GM12878 (cell line): ENCODE data around the gene PRMT5.

Source experiments
- ATF7 ChIP-seq: fragments of 450-650 bp; IDR thresholded peaks from 2 replicates; pipeline ENCODE4 v1.6.1; 2016; ENCODE audit warnings: low read depth, mild to moderate bottlenecking
- BCL11A ChIP-seq: IDR thresholded peaks from 2 replicates; pipeline ENCODE4 v1.6.1; 2011; ENCODE audit warnings: low read depth, low read length
- CBX5 ChIP-seq: sonication (generic); IDR thresholded peaks from 2 replicates; pipeline ENCODE4 v1.6.1; 2016; ENCODE audit warnings: low read depth, moderate library complexity, mild to moderate bottlenecking, inconsistent platforms
- MAX ChIP-seq: IDR thresholded peaks from 2 replicates; pipeline ENCODE4 v1.6.1; 2012; ENCODE audit warnings: low read depth, low read length, improper control_type of control experiment
- POLR2AphosphoS5 ChIP-seq: IDR thresholded peaks from 2 replicates; pipeline ENCODE4 v1.6.1; 2011; ENCODE audit warnings: mild to moderate bottlenecking, low read length, inconsistent platforms
- SP1 ChIP-seq: IDR thresholded peaks from one replicate; pipeline ENCODE4 v1.6.1; 2011; ENCODE audit warnings: low read depth, low read length
- SREBF1 ChIP-seq: IDR thresholded peaks from 2 replicates; pipeline ENCODE4 v1.6.1; 2012; ENCODE audit warnings: mild to moderate bottlenecking, low read length
- TF ChIP-seq, protein P1 (sequence below), 3 experiments: IDR thresholded peaks in 2 of 3; conservative IDR thresholded peaks in 1 of 3; 2 replicates each; pipeline ENCODE4 v1.5.1; 2011; ENCODE audit warnings: low read depth in 3 of 3, low read length in 3 of 3, mild to moderate bottlenecking in 3 of 3, control low read depth in 2 of 3, moderate library complexity in 2 of 3, inconsistent platforms in 1 of 3, mixed read lengths in 1 of 3; ENCODE audit not compliant: control insufficient read depth in 2 of 3, insufficient read depth in 1 of 3; ENCODE audit errors: extremely low read depth in 1 of 3
- TF ChIP-seq, protein P2 (sequence below): IDR thresholded peaks from 2 replicates; pipeline ENCODE4 v1.6.1; 2011; ENCODE audit warnings: low read depth, mild to moderate bottlenecking, low read length, moderate library complexity, borderline replicate concordance; ENCODE audit errors: extremely low read depth

DNA sequence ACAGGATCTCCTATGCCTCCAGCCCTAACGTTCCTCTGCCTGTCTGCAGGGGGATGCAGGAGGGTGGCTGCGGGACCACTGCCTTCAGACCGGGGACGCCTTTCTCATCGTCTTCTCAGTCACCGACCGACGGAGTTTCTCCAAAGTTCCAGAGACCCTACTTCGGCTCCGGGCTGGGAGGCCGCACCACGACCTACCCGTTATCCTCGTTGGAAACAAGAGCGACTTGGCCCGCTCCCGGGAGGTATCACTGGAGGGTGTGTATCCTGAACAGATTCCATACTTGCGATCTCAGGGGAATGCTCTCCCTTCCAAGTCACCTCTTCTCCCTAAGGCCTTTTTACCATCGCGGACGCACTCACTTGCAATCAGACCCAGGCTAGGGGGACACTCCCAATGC, 43.2 kb downstream of the PRMT5 start:
- TF ChIP-seq POLR2AphosphoS5, result no peak
- no peak for TF ChIP-seq CBX5
- no peak for TF ChIP-seq SREBF1
- TF ChIP-seq BCL11A, result no peak
- no peak for TF ChIP-seq ATF7
- TF ChIP-seq, protein P1, sequence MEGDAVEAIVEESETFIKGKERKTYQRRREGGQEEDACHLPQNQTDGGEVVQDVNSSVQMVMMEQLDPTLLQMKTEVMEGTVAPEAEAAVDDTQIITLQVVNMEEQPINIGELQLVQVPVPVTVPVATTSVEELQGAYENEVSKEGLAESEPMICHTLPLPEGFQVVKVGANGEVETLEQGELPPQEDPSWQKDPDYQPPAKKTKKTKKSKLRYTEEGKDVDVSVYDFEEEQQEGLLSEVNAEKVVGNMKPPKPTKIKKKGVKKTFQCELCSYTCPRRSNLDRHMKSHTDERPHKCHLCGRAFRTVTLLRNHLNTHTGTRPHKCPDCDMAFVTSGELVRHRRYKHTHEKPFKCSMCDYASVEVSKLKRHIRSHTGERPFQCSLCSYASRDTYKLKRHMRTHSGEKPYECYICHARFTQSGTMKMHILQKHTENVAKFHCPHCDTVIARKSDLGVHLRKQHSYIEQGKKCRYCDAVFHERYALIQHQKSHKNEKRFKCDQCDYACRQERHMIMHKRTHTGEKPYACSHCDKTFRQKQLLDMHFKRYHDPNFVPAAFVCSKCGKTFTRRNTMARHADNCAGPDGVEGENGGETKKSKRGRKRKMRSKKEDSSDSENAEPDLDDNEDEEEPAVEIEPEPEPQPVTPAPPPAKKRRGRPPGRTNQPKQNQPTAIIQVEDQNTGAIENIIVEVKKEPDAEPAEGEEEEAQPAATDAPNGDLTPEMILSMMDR (IDR thresholded peaks at IDR 0.05 in 2 of 3, conservative IDR thresholded peaks at IDR 0.05 in 1 of 3; ENCODE audit: control insufficient read depth in 2 of 3, extremely low read depth in 1 of 3, insufficient read depth in 1 of 3, low read depth in 3 of 3, low read length in 3 of 3), result no peak
- TF ChIP-seq SP1, result no peak
- TF ChIP-seq, protein P2, sequence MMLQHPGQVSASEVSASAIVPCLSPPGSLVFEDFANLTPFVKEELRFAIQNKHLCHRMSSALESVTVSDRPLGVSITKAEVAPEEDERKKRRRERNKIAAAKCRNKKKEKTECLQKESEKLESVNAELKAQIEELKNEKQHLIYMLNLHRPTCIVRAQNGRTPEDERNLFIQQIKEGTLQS, result no peak
- TF ChIP-seq MAX, result no peak
